HepG2 (cell line): ENCODE data around the gene PRKAG3.

ENCODE experiments used
- FOSL1 ChIP-seq: sonication (generic); formaldehyde crosslinking; IDR thresholded peaks from 2 replicates; pipeline ENCODE4 v1.9.0; 2021; ENCODE audit warnings: missing genetic modification reagents, borderline replicate concordance
- MXD4 ChIP-seq: IDR thresholded peaks from 2 replicates; pipeline ENCODE4 v1.6.1; 2016; ENCODE audit warnings: mild to moderate bottlenecking, missing biosample characterization, missing genetic modification reagents
- TAF1 ChIP-seq: sonication (generic); formaldehyde crosslinking; IDR thresholded peaks from 2 replicates; pipeline ENCODE4 v1.4.0; 2020; ENCODE audit warnings: missing genetic modification reagents
- ZBTB20 ChIP-seq: sonication (generic); formaldehyde crosslinking; IDR thresholded peaks from 2 replicates; pipeline ENCODE4 v1.8.1; 2023; ENCODE audit warnings: missing genetic modification reagents, low read depth, mild to moderate bottlenecking, borderline replicate concordance
- ZNF350 ChIP-seq: sonication (generic); formaldehyde crosslinking; IDR thresholded peaks from 2 replicates; pipeline ENCODE4 v1.4.0; 2020; ENCODE audit warnings: mild to moderate bottlenecking, low read depth, missing genetic modification reagents, borderline replicate concordance
- ZNF639 ChIP-seq: conservative IDR thresholded peaks from 2 replicates; pipeline ENCODE4 v1.6.1; 2018; ENCODE audit warnings: missing genetic modification reagents

GRCh38 chr2:218809515-218809914 is 22.1 kb downstream of the PRKAG3 start:
- TF ChIP-seq MXD4 (no peak), FOSL1 (CRISPR knock-in tag) (no peak), ZNF350 (no peak), TAF1 (CRISPR knock-in tag) (no peak), ZNF639 (CRISPR knock-in tag) (no peak), ZBTB20 (CRISPR knock-in tag) (no peak)
